Fibroblast of lung (primary cell): ENCODE results near the gene FBXO34.

Source experiments
- CTCF ChIP-seq, 2 donors: IDR thresholded peaks in 1 of 2; conservative IDR thresholded peaks in 1 of 2; 1 replicate in 1 of 2; 2 replicates in 1 of 2; pipeline ENCODE4 v1.5.1; 2011 to 2012; ENCODE audit warnings: low read length in 2 of 2, control low read depth in 1 of 2, inconsistent platforms in 1 of 2, low read depth in 1 of 2, mild to moderate bottlenecking in 1 of 2
- EZH2 ChIP-seq: IDR thresholded peaks from 2 replicates; pipeline ENCODE4 v1.5.1; 2012; ENCODE audit warnings: low read length, control low read depth, mild to moderate bottlenecking; ENCODE audit errors: missing control alignments

GRCh38 chr14:55328317-55328716, 57.1 kb downstream of the FBXO34 start:
- TF ChIP-seq CTCF (conservative IDR thresholded peaks at IDR 0.05 in 1 of 2, IDR thresholded peaks at IDR 0.05 in 1 of 2; ENCODE audit: low read depth in 1 of 2, low read length in 2 of 2) (no peak), EZH2 (no peak)
